ENCODE results near the gene PLSCR3.

Gene PLSCR3

DNA sequence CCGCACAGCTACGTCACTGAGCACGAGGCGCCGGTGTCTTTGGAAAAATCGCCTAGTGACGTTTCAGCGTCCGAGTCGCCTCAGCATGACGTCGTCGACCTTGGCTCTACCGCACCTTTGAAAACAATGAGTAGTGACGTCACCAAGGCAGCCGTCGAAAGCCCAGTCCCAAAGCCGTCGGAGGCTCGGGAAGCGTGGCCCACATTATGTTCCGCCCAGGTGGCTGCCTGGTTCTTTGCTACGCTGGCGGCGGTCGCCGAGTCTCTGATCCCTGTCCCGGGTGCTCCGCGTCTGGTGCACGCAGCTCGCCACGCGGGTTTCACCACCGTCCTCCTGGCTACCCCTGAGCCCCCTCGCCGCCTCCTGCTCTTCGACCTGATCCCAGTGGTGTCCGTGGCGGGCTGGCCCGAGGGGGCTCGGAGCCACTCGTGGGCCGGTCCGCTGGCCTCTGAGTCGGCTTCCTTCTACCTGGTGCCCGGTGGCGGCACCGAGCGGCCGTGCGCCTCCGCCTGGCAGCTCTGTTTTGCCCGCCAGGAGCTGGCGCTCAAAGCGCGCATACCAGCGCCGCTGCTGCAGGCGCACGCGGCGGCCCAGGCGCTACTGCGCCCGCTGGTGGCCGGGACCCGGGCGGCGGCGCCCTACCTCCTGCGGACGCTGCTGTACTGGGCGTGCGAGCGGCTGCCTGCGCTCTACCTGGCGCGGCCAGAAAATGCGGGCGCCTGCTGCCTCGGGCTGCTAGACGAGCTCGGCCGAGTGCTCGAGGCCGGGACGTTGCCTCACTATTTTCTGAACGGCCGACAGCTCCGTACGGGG lies 42.4 kb upstream of the PLSCR3 start:
- peak; percentile 44 for ATAC-seq

DNA sequence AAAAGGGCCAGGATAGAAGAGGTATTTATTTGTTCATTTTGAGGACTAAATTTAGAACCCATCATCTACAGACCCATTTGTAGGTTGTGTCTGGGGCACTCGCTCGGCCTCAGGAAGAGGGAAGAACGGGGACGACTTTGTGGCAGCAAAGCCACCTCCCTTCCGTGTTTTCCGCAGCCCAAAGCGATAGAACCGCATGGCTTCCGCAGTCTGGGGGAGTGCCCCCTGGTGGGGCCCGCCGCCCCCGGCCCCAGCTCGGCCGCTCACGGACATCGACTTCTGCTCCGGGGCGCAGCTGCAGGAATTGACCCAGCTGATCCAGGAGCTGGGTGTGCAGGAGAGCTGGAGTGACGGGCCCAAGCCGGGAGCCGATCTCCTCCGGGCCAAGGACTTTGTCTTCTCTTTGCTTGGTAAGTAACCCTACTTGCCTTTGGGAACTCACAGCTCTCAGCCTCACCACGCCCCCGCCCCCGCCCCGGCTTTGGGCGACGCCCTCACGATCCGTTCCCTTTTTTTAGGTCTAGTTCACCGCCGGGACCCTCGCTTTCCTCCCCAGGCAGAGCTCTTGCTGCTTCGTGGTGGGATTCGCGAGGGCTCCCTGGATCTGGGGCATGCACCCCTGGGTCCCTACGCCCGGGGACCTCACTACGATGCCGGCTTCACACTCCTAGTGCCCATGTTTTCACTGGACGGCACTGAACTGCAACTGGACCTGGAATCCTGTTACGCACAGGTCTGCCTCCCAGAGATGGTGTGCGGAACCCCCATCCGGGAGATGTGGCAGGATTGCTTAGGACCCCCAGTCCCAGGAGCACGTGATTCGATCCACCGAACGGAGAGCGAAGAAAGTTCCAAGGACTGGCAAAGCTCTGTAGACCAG lies 41.6 kb upstream of the PLSCR3 start:
- ATAC-seq, result peak; percentile 34
- TF ChIP-seq ESRRG (CRISPR knock-in tag; IDR thresholded peaks at IDR 0.05) (no peak), ISL1 (CRISPR knock-in tag; IDR thresholded peaks at IDR 0.05) (no peak), ZNF8 (CRISPR knock-in tag; IDR thresholded peaks at IDR 0.05) (no peak), RARB (CRISPR knock-in tag; IDR thresholded peaks at IDR 0.05) (no peak), GLIS3 (CRISPR knock-in tag; IDR thresholded peaks at IDR 0.05) (no peak), BACH2 (CRISPR knock-in tag; IDR thresholded peaks at IDR 0.05; ENCODE audit: borderline replicate concordance) (no peak), TOX (CRISPR knock-in tag; IDR thresholded peaks at IDR 0.05; ENCODE audit: borderline replicate concordance) (no peak), ZC3H10 (CRISPR knock-in tag; IDR thresholded peaks at IDR 0.05) (no peak), ZNF70 (CRISPR knock-in tag; IDR thresholded peaks at IDR 0.05) (no peak), SNAI2 (CRISPR knock-in tag; IDR thresholded peaks at IDR 0.05) (no peak), TCF4 (CRISPR knock-in tag; IDR thresholded peaks at IDR 0.05; ENCODE audit: borderline replicate concordance) (no peak), ARNTL (CRISPR knock-in tag; IDR thresholded peaks at IDR 0.05; ENCODE audit: borderline replicate concordance, low read depth) (no peak), ZFP3 (CRISPR knock-in tag; IDR thresholded peaks at IDR 0.05) (no peak), CSDC2 (CRISPR knock-in tag; IDR thresholded peaks at IDR 0.05) (no peak), PPARA (CRISPR knock-in tag; IDR thresholded peaks at IDR 0.05; ENCODE audit: borderline replicate concordance) (no peak)
- TF ChIP-seq, protein P1, sequence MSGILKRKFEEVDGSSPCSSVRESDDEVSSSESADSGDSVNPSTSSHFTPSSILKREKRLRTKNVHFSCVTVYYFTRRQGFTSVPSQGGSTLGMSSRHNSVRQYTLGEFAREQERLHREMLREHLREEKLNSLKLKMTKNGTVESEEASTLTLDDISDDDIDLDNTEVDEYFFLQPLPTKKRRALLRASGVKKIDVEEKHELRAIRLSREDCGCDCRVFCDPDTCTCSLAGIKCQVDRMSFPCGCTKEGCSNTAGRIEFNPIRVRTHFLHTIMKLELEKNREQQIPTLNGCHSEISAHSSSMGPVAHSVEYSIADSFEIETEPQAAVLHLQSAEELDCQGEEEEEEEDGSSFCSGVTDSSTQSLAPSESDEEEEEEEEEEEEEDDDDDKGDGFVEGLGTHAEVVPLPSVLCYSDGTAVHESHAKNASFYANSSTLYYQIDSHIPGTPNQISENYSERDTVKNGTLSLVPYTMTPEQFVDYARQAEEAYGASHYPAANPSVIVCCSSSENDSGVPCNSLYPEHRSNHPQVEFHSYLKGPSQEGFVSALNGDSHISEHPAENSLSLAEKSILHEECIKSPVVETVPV (CRISPR knock-in tag; IDR thresholded peaks at IDR 0.05), result no peak

More for the DNA sequence above, 42.4 kb upstream of the PLSCR3 start:
- TF ChIP-seq, protein P1 (CRISPR knock-in tag; IDR thresholded peaks at IDR 0.05), result no peak
- TF ChIP-seq PPARA (CRISPR knock-in tag; IDR thresholded peaks at IDR 0.05; ENCODE audit: borderline replicate concordance) (no peak), ZFP30 (CRISPR knock-in tag; IDR thresholded peaks at IDR 0.05) (no peak), ZNF70 (CRISPR knock-in tag; IDR thresholded peaks at IDR 0.05) (no peak), GLIS3 (CRISPR knock-in tag; IDR thresholded peaks at IDR 0.05) (no peak), ZNF565 (CRISPR knock-in tag; conservative IDR thresholded peaks at IDR 0.05; ENCODE audit: low read depth) (no peak), BACH2 (CRISPR knock-in tag; IDR thresholded peaks at IDR 0.05; ENCODE audit: borderline replicate concordance) (no peak), ZNF8 (CRISPR knock-in tag; IDR thresholded peaks at IDR 0.05) (no peak), ARNTL (CRISPR knock-in tag; IDR thresholded peaks at IDR 0.05; ENCODE audit: borderline replicate concordance, low read depth) (no peak), TOX (CRISPR knock-in tag; IDR thresholded peaks at IDR 0.05; ENCODE audit: borderline replicate concordance) (no peak), OSR1 (CRISPR knock-in tag; IDR thresholded peaks at IDR 0.05) (no peak), RARB (CRISPR knock-in tag; IDR thresholded peaks at IDR 0.05) (no peak), TCF4 (CRISPR knock-in tag; IDR thresholded peaks at IDR 0.05; ENCODE audit: borderline replicate concordance) (no peak), ISL1 (CRISPR knock-in tag; IDR thresholded peaks at IDR 0.05) (no peak), ZC3H10 (CRISPR knock-in tag; IDR thresholded peaks at IDR 0.05) (no peak)
- TF ChIP-seq, protein P2, sequence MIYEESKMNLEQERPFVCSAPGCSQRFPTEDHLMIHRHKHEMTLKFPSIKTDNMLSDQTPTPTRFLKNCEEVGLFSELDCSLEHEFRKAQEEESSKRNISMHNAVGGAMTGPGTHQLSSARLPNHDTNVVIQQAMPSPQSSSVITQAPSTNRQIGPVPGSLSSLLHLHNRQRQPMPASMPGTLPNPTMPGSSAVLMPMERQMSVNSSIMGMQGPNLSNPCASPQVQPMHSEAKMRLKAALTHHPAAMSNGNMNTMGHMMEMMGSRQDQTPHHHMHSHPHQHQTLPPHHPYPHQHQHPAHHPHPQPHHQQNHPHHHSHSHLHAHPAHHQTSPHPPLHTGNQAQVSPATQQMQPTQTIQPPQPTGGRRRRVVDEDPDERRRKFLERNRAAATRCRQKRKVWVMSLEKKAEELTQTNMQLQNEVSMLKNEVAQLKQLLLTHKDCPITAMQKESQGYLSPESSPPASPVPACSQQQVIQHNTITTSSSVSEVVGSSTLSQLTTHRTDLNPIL (CRISPR knock-in tag; IDR thresholded peaks at IDR 0.05; ENCODE audit: low read depth), result no peak
- TF ChIP-seq, protein P3, sequence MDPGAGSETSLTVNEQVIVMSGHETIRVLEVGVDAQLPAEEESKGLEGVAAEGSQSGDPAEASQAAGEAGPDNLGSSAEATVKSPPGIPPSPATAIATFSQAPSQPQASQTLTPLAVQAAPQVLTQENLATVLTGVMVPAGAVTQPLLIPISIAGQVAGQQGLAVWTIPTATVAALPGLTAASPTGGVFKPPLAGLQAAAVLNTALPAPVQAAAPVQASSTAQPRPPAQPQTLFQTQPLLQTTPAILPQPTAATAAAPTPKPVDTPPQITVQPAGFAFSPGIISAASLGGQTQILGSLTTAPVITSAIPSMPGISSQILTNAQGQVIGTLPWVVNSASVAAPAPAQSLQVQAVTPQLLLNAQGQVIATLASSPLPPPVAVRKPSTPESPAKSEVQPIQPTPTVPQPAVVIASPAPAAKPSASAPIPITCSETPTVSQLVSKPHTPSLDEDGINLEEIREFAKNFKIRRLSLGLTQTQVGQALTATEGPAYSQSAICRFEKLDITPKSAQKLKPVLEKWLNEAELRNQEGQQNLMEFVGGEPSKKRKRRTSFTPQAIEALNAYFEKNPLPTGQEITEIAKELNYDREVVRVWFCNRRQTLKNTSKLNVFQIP (CRISPR knock-in tag; IDR thresholded peaks at IDR 0.05; ENCODE audit: borderline replicate concordance, low read depth), result no peak
- TF ChIP-seq, protein P4, sequence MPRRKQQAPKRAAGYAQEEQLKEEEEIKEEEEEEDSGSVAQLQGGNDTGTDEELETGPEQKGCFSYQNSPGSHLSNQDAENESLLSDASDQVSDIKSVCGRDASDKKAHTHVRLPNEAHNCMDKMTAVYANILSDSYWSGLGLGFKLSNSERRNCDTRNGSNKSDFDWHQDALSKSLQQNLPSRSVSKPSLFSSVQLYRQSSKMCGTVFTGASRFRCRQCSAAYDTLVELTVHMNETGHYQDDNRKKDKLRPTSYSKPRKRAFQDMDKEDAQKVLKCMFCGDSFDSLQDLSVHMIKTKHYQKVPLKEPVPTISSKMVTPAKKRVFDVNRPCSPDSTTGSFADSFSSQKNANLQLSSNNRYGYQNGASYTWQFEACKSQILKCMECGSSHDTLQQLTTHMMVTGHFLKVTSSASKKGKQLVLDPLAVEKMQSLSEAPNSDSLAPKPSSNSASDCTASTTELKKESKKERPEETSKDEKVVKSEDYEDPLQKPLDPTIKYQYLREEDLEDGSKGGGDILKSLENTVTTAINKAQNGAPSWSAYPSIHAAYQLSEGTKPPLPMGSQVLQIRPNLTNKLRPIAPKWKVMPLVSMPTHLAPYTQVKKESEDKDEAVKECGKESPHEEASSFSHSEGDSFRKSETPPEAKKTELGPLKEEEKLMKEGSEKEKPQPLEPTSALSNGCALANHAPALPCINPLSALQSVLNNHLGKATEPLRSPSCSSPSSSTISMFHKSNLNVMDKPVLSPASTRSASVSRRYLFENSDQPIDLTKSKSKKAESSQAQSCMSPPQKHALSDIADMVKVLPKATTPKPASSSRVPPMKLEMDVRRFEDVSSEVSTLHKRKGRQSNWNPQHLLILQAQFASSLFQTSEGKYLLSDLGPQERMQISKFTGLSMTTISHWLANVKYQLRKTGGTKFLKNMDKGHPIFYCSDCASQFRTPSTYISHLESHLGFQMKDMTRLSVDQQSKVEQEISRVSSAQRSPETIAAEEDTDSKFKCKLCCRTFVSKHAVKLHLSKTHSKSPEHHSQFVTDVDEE (CRISPR knock-in tag; IDR thresholded peaks at IDR 0.05), result no peak
- TF ChIP-seq, protein P5, sequence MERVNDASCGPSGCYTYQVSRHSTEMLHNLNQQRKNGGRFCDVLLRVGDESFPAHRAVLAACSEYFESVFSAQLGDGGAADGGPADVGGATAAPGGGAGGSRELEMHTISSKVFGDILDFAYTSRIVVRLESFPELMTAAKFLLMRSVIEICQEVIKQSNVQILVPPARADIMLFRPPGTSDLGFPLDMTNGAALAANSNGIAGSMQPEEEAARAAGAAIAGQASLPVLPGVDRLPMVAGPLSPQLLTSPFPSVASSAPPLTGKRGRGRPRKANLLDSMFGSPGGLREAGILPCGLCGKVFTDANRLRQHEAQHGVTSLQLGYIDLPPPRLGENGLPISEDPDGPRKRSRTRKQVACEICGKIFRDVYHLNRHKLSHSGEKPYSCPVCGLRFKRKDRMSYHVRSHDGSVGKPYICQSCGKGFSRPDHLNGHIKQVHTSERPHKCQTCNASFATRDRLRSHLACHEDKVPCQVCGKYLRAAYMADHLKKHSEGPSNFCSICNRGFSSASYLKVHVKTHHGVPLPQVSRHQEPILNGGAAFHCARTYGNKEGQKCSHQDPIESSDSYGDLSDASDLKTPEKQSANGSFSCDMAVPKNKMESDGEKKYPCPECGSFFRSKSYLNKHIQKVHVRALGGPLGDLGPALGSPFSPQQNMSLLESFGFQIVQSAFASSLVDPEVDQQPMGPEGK (CRISPR knock-in tag; IDR thresholded peaks at IDR 0.05; ENCODE audit: borderline replicate concordance), result no peak
